BJ (cell line): Measurements from ENCODE around the gene VTI1A. TPM values are rescaled to one million over a fixed set of nuclear protein-coding genes. Genes with fewer than 3 reads are reported as not detected.
"Not testable (repeated sequence)": the region's sequence is repeated elsewhere in the genome, so short reads cannot be mapped to it uniquely, and the experiment has no call there.

Experiments
- CTCF ChIA-PET: fragments of 350-600 bp; formaldehyde crosslinking; extraction: SDS; loops from one replicate; lab custom pipeline; 2021; ENCODE audit warnings: antibody characterized with exemption, inconsistent platforms; lab: Yijun Ruan, JAX
- POLR2A ChIA-PET: fragments of 300-600 bp; sonication (Branson Sonifier 250); formaldehyde crosslinking; extraction: SDS; loops from one replicate; lab custom pipeline; 2021; ENCODE audit warnings: antibody characterized with exemption; lab: Charles Lee
- DNase-seq: peaks from one replicate; pipeline ENCODE4 v3.0.0-alpha.2; 2011; ENCODE audit warnings: low read depth
- H3K27me3 ChIP-seq: 2 replicates; pipeline ENCODE4 v1.6.0; 2011; ENCODE audit warnings: low read length; ENCODE audit not compliant: control insufficient read depth, insufficient read depth
- H3K36me3 ChIP-seq: 2 replicates; pipeline ENCODE4 v1.5.1; 2011; ENCODE audit warnings: low read length; ENCODE audit not compliant: control insufficient read depth, insufficient read depth
- H3K4me3 ChIP-seq: 2 replicates; pipeline ENCODE4 v1.5.1; 2011; ENCODE audit warnings: low read depth, mild to moderate bottlenecking, control low read depth, low read length
- polyA minus RNA-seq: library from RNA; depleted of rRNA, polyadenylated mRNA; stranded (reverse); fragments of >200 nt; gene quantifications from 2 replicates; pipeline ENCODE4 v1.2.3, GENCODE V29; 2011; rRNA and poly(A)+ RNA removed
- polyA plus RNA-seq: library from polyadenylated mRNA; depleted of rRNA; stranded (reverse); fragments of >200 nt; gene quantifications from 2 replicates; pipeline ENCODE4 v1.2.3, GENCODE V29; 2011; rRNA removed
- TF ChIP-seq, protein P1 (sequence below): IDR thresholded peaks from 2 replicates; pipeline ENCODE4 v1.5.1; 2011; ENCODE audit warnings: low read depth, mild to moderate bottlenecking, control low read depth, inconsistent platforms, low read length, moderate library complexity; ENCODE audit not compliant: insufficient read depth

Gene VTI1A
- polyA plus RNA-seq (13.4 and 18.5 TPM in 2 replicates), polyA minus RNA-seq (11.0 and 12.0 TPM in 2 replicates)

DNA sequence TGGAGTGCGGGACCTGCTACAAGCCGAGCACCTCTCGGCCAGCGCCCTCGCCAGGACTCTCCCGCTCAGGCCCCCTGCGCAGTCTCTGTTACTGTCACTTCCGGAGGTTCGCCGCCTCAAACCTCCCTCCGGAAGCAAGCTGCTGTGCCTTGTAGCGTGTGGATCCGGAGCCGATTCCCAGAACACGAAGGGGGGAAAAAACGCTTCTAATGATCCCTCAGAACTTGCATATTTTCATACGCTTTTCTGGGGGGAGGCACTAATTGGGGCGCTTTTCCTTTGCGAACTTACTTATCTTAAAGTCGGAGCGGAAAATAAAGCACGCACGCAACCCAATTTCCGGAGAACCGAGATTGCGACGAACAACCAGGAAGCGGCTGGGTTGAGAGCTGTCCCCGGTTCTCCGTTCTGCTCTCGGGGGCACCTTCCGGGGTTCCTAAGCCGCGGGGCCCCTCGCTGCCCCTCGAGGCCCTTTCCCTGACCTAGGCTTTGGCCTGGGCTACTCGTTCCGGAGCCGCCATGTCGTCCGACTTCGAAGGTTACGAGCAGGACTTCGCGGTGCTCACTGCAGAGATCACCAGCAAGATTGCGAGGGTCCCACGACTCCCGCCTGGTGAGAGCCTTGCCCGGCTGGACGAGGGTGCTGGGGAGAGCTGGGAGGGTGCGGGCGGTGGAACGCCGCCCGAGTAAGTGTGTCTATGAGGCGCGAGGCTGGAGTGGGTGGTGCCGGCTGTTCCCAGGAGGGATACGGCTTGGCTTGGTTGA, at the start of gene VTI1A, which contains the start of gene ZDHHC6:
VTI1A (plus strand) TSS at position 361 of the 765 bp plus-strand sequence; CDS start at position 520, 159 bp downstream.
ZDHHC6 (minus strand) TSS at position 60 of the 765 bp plus-strand sequence. CDS start 1,478 bp downstream, outside the sequence.
- Histone ChIP-seq H3K27me3 (no peaks in the 10 kb centered on the region), H3K4me3 (peak within 1 kb of the TSS; percentile 75), H3K36me3 (no peaks in the 10 kb centered on the region)
- DNase-seq = no peak
- ChIA-PET POLR2A (no interaction called here), CTCF (interaction anchor here (0.9 kb wide), 1 partner anchor 45 kb away, joined by 3 read pairs; no protein-coding TSS in a partner anchor)
- TF ChIP-seq, protein P1, sequence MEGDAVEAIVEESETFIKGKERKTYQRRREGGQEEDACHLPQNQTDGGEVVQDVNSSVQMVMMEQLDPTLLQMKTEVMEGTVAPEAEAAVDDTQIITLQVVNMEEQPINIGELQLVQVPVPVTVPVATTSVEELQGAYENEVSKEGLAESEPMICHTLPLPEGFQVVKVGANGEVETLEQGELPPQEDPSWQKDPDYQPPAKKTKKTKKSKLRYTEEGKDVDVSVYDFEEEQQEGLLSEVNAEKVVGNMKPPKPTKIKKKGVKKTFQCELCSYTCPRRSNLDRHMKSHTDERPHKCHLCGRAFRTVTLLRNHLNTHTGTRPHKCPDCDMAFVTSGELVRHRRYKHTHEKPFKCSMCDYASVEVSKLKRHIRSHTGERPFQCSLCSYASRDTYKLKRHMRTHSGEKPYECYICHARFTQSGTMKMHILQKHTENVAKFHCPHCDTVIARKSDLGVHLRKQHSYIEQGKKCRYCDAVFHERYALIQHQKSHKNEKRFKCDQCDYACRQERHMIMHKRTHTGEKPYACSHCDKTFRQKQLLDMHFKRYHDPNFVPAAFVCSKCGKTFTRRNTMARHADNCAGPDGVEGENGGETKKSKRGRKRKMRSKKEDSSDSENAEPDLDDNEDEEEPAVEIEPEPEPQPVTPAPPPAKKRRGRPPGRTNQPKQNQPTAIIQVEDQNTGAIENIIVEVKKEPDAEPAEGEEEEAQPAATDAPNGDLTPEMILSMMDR = peak; percentile 48

DNA sequence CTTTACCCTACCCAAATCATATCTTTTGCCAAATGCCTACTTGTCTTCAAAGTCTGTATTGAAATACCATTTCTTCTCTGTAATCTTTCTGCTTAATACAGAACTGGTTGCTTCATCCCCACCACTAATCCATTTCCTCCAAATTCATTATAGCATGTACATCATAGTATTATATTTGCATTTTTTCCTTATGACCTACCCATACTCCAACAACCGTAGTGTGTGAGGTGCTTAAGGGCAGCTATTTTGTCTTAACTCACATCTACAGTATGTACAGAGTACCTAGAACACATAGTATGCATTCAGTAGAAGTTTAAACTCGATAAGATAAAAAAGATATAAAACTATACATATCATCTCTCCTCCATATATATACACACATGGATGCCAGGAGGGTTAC, 49.4 kb upstream of the VTI1A start:
- no peak for DNase-seq
- no peak overlapping the region for H3K4me3 ChIP-seq
- POLR2A ChIA-PET = no interaction called here
- CTCF ChIA-PET = interaction anchor here (1.1 to 1.6 kb wide), 2 partner anchors 10 to 24 kb away, joined by 3 to 4 read pairs; no protein-coding TSS in a partner anchor
- no peaks in the 10 kb centered on the region for H3K27me3 ChIP-seq
- H3K36me3 ChIP-seq = no peaks in the 10 kb centered on the region
- TF ChIP-seq, protein P1 = no peak

DNA sequence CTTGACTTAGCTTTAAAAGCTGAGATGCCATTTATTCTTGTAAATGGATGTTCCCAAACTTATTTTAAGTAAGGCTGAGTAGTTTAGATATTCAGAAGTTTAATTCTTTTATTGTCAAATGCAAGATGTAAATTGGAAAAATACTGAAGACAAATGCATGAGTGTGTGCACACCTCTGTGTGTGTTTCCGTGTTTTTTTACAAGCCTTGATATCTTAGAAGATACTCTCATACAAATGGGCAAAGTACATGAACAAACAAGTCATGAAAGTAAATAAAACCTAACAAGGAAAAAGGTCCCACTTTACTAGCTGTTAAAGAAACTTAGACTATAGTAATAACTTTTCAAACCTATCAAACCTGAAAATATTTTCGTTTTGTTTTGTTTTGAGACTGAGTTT, 44.1 kb upstream of the VTI1A start:
- Histone ChIP-seq H3K27me3 (no peaks in the 10 kb centered on the region), H3K4me3 (no peak overlapping the region), H3K36me3 (no peaks in the 10 kb centered on the region)
- no peak for DNase-seq
- TF ChIP-seq, protein P1 = no peak
- CTCF ChIA-PET = interaction anchor here (1.0 kb wide), 1 partner anchor 70 kb away, joined by 3 read pairs; no protein-coding TSS in a partner anchor
- POLR2A ChIA-PET = no interaction called here

DNA sequence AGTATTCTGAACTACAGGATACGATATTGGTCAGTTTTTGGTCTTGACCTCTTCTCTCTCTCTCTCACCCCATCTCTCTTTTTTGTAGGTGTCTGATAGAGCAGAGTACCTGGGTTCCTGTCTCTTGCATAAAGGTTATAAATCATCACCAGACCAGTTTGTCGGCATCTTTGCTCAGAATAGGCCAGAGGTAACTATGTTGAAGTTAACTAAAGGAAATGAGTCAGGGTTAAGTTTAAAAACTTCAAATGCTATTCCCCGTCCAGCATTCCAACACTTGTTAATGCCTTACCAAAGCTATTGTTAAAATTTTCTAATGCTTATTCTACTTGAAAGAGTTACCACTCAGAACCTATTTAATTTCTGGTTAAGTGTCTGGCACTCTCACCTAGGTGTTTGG, 42.4 kb upstream of the VTI1A start:
- H3K4me3 ChIP-seq = no peak overlapping the region
- no peaks in the 10 kb centered on the region for H3K36me3 ChIP-seq
- DNase-seq = no peak
- H3K27me3 ChIP-seq = no peaks in the 10 kb centered on the region
- ChIA-PET POLR2A (no interaction called here), CTCF (no interaction called here)
- TF ChIP-seq, protein P1 = no peak

DNA sequence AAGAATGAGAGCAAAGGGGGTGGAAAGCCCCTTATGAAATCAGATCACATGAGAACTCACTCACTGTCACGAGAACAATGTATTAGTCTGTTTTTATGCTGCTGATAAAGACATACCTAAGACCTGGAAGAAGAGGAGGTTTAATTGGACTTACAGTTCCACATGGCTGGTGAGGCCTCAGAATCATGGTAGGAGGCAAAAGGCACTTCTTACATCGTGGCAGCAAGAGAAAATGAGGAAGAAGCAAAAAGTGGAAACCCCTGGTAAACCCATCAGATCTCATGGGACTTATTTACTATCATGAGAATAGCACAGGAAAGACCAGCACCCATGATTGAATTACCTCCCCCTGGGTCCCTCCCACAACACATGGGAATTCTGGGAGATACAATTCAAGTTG, 40.2 kb upstream of the VTI1A start:
- H3K4me3 ChIP-seq, H3K27me3 ChIP-seq, CTCF ChIA-PET, POLR2A ChIA-PET, H3K36me3 ChIP-seq, DNase-seq: not testable (repeated sequence)
